Measurements from ENCODE around the gene HMGCS2.

- TF ChIP-seq, protein P1, sequence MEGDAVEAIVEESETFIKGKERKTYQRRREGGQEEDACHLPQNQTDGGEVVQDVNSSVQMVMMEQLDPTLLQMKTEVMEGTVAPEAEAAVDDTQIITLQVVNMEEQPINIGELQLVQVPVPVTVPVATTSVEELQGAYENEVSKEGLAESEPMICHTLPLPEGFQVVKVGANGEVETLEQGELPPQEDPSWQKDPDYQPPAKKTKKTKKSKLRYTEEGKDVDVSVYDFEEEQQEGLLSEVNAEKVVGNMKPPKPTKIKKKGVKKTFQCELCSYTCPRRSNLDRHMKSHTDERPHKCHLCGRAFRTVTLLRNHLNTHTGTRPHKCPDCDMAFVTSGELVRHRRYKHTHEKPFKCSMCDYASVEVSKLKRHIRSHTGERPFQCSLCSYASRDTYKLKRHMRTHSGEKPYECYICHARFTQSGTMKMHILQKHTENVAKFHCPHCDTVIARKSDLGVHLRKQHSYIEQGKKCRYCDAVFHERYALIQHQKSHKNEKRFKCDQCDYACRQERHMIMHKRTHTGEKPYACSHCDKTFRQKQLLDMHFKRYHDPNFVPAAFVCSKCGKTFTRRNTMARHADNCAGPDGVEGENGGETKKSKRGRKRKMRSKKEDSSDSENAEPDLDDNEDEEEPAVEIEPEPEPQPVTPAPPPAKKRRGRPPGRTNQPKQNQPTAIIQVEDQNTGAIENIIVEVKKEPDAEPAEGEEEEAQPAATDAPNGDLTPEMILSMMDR (IDR thresholded peaks at IDR 0.05; ENCODE audit: borderline replicate concordance, extremely low read depth, low read length, poor library complexity, severe bottlenecking), result no peak
- TF ChIP-seq EZH2 (IDR thresholded peaks at IDR 0.05; ENCODE audit: borderline replicate concordance, low read depth, low read length, severe bottlenecking), result no peak
Observed at GRCh38 chr1:119782631-119783325, 14.1 kb upstream of the HMGCS2 start.
